IMR-90 (cell line): Measurements from ENCODE around the gene ARRDC3. TPM values are rescaled to one million over a fixed set of nuclear protein-coding genes. Genes with fewer than 3 reads are reported as not detected.

Experiments used
- ATAC-seq: fragments of 200-7000 bp; cut with Tn5 transposase; 2 replicates; pipeline ENCODE4 v1.9.1; 2020; ENCODE audit warnings: low read depth, mild to moderate bottlenecking, moderate library complexity
- BruUV-seq: library from RNA; stranded (reverse); fragments of 400-500 nt; replicated peaks from 2 replicates; lab custom pipeline; 2021; lab: Mats Ljungman, UMichigan
- CTCF ChIA-PET: fragments of 300-600 bp; formaldehyde crosslinking; extraction: SDS; loops from one replicate; lab custom pipeline; 2021; ENCODE audit warnings: antibody characterized with exemption; lab: Yijun Ruan, JAX
- POLR2A ChIA-PET: fragments of 300-600 bp; sonication (Branson Sonifier 250); formaldehyde crosslinking; loops from one replicate; lab custom pipeline; 2022; ENCODE audit warnings: antibody characterized with exemption; ENCODE audit not compliant: unreplicated experiment; lab: Charles Lee
- DNase-seq: peaks from one replicate; pipeline ENCODE4 v3.0.0; 2013
- H2AFZ ChIP-seq: replicated peaks from 2 replicates; pipeline ENCODE3; 2013; ENCODE audit warnings: low read length, mild to moderate bottlenecking; ENCODE audit not compliant: poor library complexity
- H2AK5ac ChIP-seq: 2 replicates; pipeline ENCODE4 v1.6.1; 2013; ENCODE audit warnings: low read depth, low read length, inconsistent platforms
- H2AK9ac ChIP-seq: replicated peaks from 2 replicates; pipeline ENCODE3; 2013; ENCODE audit warnings: mild to moderate bottlenecking, low read depth, low read length, moderate library complexity; ENCODE audit not compliant: poor library complexity
- H2BK120ac ChIP-seq: 2 replicates; pipeline ENCODE4 v1.6.1; 2013; ENCODE audit warnings: low read depth, low read length, inconsistent platforms
- H2BK15ac ChIP-seq: 3 replicates; pipeline ENCODE4 v1.6.1; 2013; ENCODE audit warnings: low read depth, low read length, inconsistent platforms
- H2BK20ac ChIP-seq: 2 replicates; pipeline ENCODE4 v1.6.1; 2013; ENCODE audit warnings: low read depth, mild to moderate bottlenecking, inconsistent platforms, low read length, moderate library complexity
- H2BK5ac ChIP-seq: 2 replicates; pipeline ENCODE4 v1.6.1; 2013; ENCODE audit warnings: mild to moderate bottlenecking, low read depth, low read length, inconsistent platforms; ENCODE audit not compliant: poor library complexity, severe bottlenecking
- H3K14ac ChIP-seq: replicated peaks from 2 replicates; pipeline ENCODE4 v1.6.1; 2013; ENCODE audit warnings: low read depth, low read length, inconsistent platforms
- H3K18ac ChIP-seq: 2 replicates; pipeline ENCODE4 v1.6.1; 2013; ENCODE audit warnings: low read depth, low read length, control low read depth
- H3K23ac ChIP-seq: 2 replicates; pipeline ENCODE4 v1.6.1; 2013; ENCODE audit warnings: low read depth, low read length, inconsistent platforms
- H3K27ac ChIP-seq: 2 replicates; pipeline ENCODE4 v1.5.1; 2013; ENCODE audit warnings: mild to moderate bottlenecking, control low read depth, low read length; ENCODE audit not compliant: insufficient read depth
- H3K27me3 ChIP-seq: 2 replicates; pipeline ENCODE4 v1.6.1; 2013; ENCODE audit warnings: low read length; ENCODE audit not compliant: control insufficient read depth, insufficient read depth
- H3K36me3 ChIP-seq: 2 replicates; pipeline ENCODE4 v1.6.1; 2013; ENCODE audit warnings: low read length, mixed read lengths; ENCODE audit not compliant: control insufficient read depth, insufficient read depth
- H3K4ac ChIP-seq: 2 replicates; pipeline ENCODE4 v1.6.1; 2013; ENCODE audit warnings: low read depth, low read length, inconsistent platforms
- H3K4me1 ChIP-seq: 2 replicates; pipeline ENCODE4 v1.6.1; 2013; ENCODE audit warnings: low read length, mixed read lengths; ENCODE audit not compliant: control insufficient read depth, insufficient read depth
- H3K4me2 ChIP-seq: 2 replicates; pipeline ENCODE4 v1.6.1; 2013; ENCODE audit warnings: low read depth, mild to moderate bottlenecking, control low read depth, low read length, moderate library complexity
- H3K4me3 ChIP-seq: 2 replicates; pipeline ENCODE4 v1.5.1; 2013; ENCODE audit warnings: low read depth, mild to moderate bottlenecking, control low read depth, low read length, moderate library complexity; ENCODE audit not compliant: insufficient read depth
- H3K56ac ChIP-seq: 2 replicates; pipeline ENCODE4 v1.6.1; 2013; ENCODE audit warnings: low read length, inconsistent platforms; ENCODE audit not compliant: insufficient read depth; ENCODE audit errors: extremely low read depth
- H3K79me1 ChIP-seq, 2 experiments: 2 replicates each; pipeline ENCODE4 v1.6.1; 2013; ENCODE audit warnings: low read length in 2 of 2, inconsistent platforms in 1 of 2, low read depth in 1 of 2
- H3K9ac ChIP-seq: 2 replicates; pipeline ENCODE4 v1.6.1; 2013; ENCODE audit warnings: low read depth, low read length, control low read depth
- H3K9me1 ChIP-seq: 2 replicates; pipeline ENCODE4 v1.6.1; 2013; ENCODE audit warnings: low read length, inconsistent platforms; ENCODE audit not compliant: insufficient read depth
- H3K9me3 ChIP-seq: 2 replicates; pipeline ENCODE4 v1.6.1; 2013; ENCODE audit warnings: low read length; ENCODE audit not compliant: control insufficient read depth, insufficient read depth
- H4K20me1 ChIP-seq: 2 replicates; pipeline ENCODE4 v1.6.1; 2013; ENCODE audit warnings: low read length, inconsistent platforms; ENCODE audit not compliant: insufficient read depth
- H4K5ac ChIP-seq: 2 replicates; pipeline ENCODE4 v1.6.1; 2013; ENCODE audit warnings: mild to moderate bottlenecking, low read depth, low read length, control low read depth
- H4K8ac ChIP-seq, 2 experiments: 2 replicates each; pipeline ENCODE4 v1.6.1; 2013; ENCODE audit warnings: low read depth in 2 of 2, low read length in 2 of 2, control low read depth in 1 of 2, inconsistent platforms in 1 of 2
- H4K91ac ChIP-seq: 2 replicates; pipeline ENCODE4 v1.6.1; 2013; ENCODE audit warnings: low read depth, low read length, inconsistent platforms; ENCODE audit not compliant: insufficient read depth
- BHLHE40 ChIP-seq: fragments of 150-350 bp; IDR thresholded peaks from 2 replicates; pipeline ENCODE4 v1.6.1; 2016; ENCODE audit warnings: mild to moderate bottlenecking, low read depth, low read length
- CEBPB ChIP-seq: IDR thresholded peaks from 2 replicates; pipeline ENCODE4 v1.6.1; 2012; ENCODE audit warnings: low read depth, low read length, improper control_type of control experiment
- CHD1 ChIP-seq: IDR thresholded peaks from 2 replicates; pipeline ENCODE4 v1.6.1; 2012; ENCODE audit warnings: low read depth, low read length, improper control_type of control experiment
- FOS ChIP-seq: fragments of 150-350 bp; IDR thresholded peaks from 2 replicates; pipeline ENCODE4 v1.6.1; 2016; ENCODE audit warnings: low read depth, low read length
- MAFK ChIP-seq: IDR thresholded peaks from 2 replicates; pipeline ENCODE4 v1.6.1; 2012; ENCODE audit warnings: low read depth, low read length, improper control_type of control experiment
- MAZ ChIP-seq: IDR thresholded peaks from 2 replicates; pipeline ENCODE4 v1.6.1; 2012; ENCODE audit warnings: low read depth, mild to moderate bottlenecking, low read length, improper control_type of control experiment, moderate library complexity, borderline replicate concordance
- MXI1 ChIP-seq: IDR thresholded peaks from 2 replicates; pipeline ENCODE4 v1.6.1; 2012; ENCODE audit warnings: low read depth, mild to moderate bottlenecking, low read length, moderate library complexity, borderline replicate concordance
- NFE2L2 ChIP-seq: fragments of 150-350 bp; IDR thresholded peaks from 2 replicates; pipeline ENCODE4 v1.6.1; 2016; ENCODE audit warnings: low read depth, mild to moderate bottlenecking, low read length
- POLR2A ChIP-seq: IDR thresholded peaks from 2 replicates; pipeline ENCODE4 v1.6.1; 2012; ENCODE audit warnings: mild to moderate bottlenecking, low read depth, low read length
- RAD21 ChIP-seq: IDR thresholded peaks from 2 replicates; pipeline ENCODE4 v1.6.1; 2012; ENCODE audit warnings: low read length, improper control_type of control experiment
- RCOR1 ChIP-seq: IDR thresholded peaks from 2 replicates; pipeline ENCODE4 v1.6.1; 2012; ENCODE audit warnings: mild to moderate bottlenecking, low read length, improper control_type of control experiment; ENCODE audit not compliant: insufficient replicate concordance
- RFX5 ChIP-seq: IDR thresholded peaks from 2 replicates; pipeline ENCODE4 v1.8.0; 2012; ENCODE audit warnings: low read depth, mild to moderate bottlenecking, low read length, moderate library complexity
- SMC3 ChIP-seq: fragments of 150-350 bp; IDR thresholded peaks from 2 replicates; pipeline ENCODE4 v1.6.1; 2016; ENCODE audit warnings: low read depth, mild to moderate bottlenecking, antibody characterized with exemption, low read length, moderate library complexity
- WGBS, 2 experiments: methylation state at CpG; one replicate each; pipeline versions ENCODE4 v1.1.5 to v1.1.7; 2013; ENCODE audit warnings: missing lambda C conversion rate in 2 of 2; ENCODE audit not compliant: insufficient read length in 1 of 2; ENCODE audit errors: extremely low coverage in 2 of 2; 5-methylcytosine and 5-hydroxymethylcytosine counted together
- dilution Hi-C: fragments of 300-500 bp; cut with HindIII; formaldehyde crosslinking; loops from one replicate; pipeline ENCODE4 v1.14.3; 2018; ENCODE audit warnings: low sequenced_read_pairs; ENCODE audit not compliant: unreplicated experiment
- in situ Hi-C: fragments of 300-500 bp; cut with MboI; formaldehyde crosslinking; loops from 3 replicates; pipeline ENCODE4 v1.14.3; 2019; ENCODE audit warnings: low sequenced_read_pairs, inconsistent platforms, mixed read lengths
- intact Hi-C: fragments of 100-400 bp; cut with micrococcal nuclease; formaldehyde crosslinking; loops from 2 replicates; pipeline ENCODE4 v1.10.0; 2022
- polyA plus RNA-seq, 3 experiments: library from polyadenylated mRNA; depleted of rRNA; stranded (reverse); fragments of >200 nt; gene quantifications; 2 replicates each; pipeline ENCODE4 v1.2.3, GENCODE V29; 2012; ENCODE audit warnings: low replicate concordance in 1 of 3
- total RNA-seq: library from RNA; depleted of rRNA; stranded (reverse); fragments of >200 nt; gene quantifications from 2 replicates; pipeline ENCODE4 v1.2.3, GENCODE V29; 2012
- TF ChIP-seq, protein P1 (sequence below): fragments of 150-350 bp; IDR thresholded peaks from 2 replicates; pipeline ENCODE4 v1.6.1; 2016; ENCODE audit warnings: low read depth, mild to moderate bottlenecking, low read length, moderate library complexity, borderline replicate concordance
- TF ChIP-seq, protein P2 (sequence below): fragments of 150-350 bp; IDR thresholded peaks from 2 replicates; pipeline ENCODE4 v1.6.1; 2017; ENCODE audit warnings: mild to moderate bottlenecking, antibody characterized with exemption, low read length, low read depth
- TF ChIP-seq, protein P3 (sequence below): conservative IDR thresholded peaks from 2 replicates; pipeline ENCODE4 v1.5.1; 2012; ENCODE audit warnings: mild to moderate bottlenecking, low read depth, low read length, improper control_type of control experiment

Gene ARRDC3
- total and polyA plus RNA-seq, 2 of the 4 experiments (the other 2 are of a cell fraction): 19.3 to 86.7 TPM

DNA sequence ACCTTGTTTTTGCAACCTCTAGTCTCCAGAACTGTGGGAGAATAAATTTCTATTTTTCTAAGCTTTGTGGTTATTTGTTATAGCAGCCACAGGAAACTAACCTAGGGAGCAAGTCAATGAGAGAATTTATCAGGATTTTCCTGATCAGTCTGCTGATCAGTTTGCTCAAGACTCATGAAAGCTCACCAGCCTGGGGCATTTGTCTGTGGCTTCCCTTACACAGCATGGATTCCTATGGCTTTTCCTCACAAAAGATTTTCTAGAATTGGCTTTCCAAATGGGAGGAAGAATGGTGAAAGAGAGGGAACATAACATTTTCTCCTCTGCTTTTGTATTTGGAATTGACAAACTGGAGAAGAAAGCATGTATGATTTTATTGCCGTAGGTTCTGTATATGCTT lies 20.2 kb downstream of the ARRDC3 start:
- H2BK120ac ChIP-seq: no peak overlapping the region
- intact Hi-C loops: loop anchor here (5.0 kb wide), 1 partner anchor 36 kb away; no protein-coding TSS in a partner anchor
- no peak overlapping the region for H2AK5ac ChIP-seq
- no peak overlapping the region for H2BK15ac ChIP-seq
- H3K4me1 ChIP-seq: peaks cover 2% of the 10 kb centered on the region; the same call in 1 of the 2 replicates
- H3K9ac ChIP-seq: no peak overlapping the region
- H3K9me1 ChIP-seq: 0 out of 2 replicates have a peak, but pooled peaks cover 2% of the 10 kb centered on the region
- H3K18ac ChIP-seq: no peak overlapping the region
- no peaks in the 10 kb centered on the region for H3K27me3 ChIP-seq
- H3K4me2 ChIP-seq: no peak overlapping the region
- H3K27ac ChIP-seq: no peak overlapping the region
- in situ Hi-C loops: no loop called here
- H3K9me3 ChIP-seq: no peaks in the 10 kb centered on the region
- no peak overlapping the region for H2AK9ac ChIP-seq
- H3K4me3 ChIP-seq: no peak overlapping the region
- ChIA-PET POLR2A (no interaction called here), CTCF (interaction anchor here (0.6 kb wide), 1 partner anchor 1425 kb away, joined by 3 read pairs; no protein-coding TSS in a partner anchor)
- no peak overlapping the region for H3K14ac ChIP-seq
- H4K91ac ChIP-seq: no peak overlapping the region
- no peak for TF ChIP-seq NFE2L2
- no peak for TF ChIP-seq BHLHE40
- TF ChIP-seq, protein P1, sequence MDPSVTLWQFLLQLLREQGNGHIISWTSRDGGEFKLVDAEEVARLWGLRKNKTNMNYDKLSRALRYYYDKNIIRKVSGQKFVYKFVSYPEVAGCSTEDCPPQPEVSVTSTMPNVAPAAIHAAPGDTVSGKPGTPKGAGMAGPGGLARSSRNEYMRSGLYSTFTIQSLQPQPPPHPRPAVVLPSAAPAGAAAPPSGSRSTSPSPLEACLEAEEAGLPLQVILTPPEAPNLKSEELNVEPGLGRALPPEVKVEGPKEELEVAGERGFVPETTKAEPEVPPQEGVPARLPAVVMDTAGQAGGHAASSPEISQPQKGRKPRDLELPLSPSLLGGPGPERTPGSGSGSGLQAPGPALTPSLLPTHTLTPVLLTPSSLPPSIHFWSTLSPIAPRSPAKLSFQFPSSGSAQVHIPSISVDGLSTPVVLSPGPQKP: no peak
- no peak for TF ChIP-seq RCOR1
- no peak for TF ChIP-seq MAZ
- no peak for TF ChIP-seq RFX5
- TF ChIP-seq, protein P2, sequence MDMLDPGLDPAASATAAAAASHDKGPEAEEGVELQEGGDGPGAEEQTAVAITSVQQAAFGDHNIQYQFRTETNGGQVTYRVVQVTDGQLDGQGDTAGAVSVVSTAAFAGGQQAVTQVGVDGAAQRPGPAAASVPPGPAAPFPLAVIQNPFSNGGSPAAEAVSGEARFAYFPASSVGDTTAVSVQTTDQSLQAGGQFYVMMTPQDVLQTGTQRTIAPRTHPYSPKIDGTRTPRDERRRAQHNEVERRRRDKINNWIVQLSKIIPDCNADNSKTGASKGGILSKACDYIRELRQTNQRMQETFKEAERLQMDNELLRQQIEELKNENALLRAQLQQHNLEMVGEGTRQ: no peak
- TF ChIP-seq, protein P3, sequence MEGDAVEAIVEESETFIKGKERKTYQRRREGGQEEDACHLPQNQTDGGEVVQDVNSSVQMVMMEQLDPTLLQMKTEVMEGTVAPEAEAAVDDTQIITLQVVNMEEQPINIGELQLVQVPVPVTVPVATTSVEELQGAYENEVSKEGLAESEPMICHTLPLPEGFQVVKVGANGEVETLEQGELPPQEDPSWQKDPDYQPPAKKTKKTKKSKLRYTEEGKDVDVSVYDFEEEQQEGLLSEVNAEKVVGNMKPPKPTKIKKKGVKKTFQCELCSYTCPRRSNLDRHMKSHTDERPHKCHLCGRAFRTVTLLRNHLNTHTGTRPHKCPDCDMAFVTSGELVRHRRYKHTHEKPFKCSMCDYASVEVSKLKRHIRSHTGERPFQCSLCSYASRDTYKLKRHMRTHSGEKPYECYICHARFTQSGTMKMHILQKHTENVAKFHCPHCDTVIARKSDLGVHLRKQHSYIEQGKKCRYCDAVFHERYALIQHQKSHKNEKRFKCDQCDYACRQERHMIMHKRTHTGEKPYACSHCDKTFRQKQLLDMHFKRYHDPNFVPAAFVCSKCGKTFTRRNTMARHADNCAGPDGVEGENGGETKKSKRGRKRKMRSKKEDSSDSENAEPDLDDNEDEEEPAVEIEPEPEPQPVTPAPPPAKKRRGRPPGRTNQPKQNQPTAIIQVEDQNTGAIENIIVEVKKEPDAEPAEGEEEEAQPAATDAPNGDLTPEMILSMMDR: no peak
- no peak for TF ChIP-seq CHD1
- no peak for TF ChIP-seq MAFK
- TF ChIP-seq CEBPB: no peak
- TF ChIP-seq SMC3: no peak
- no peak for TF ChIP-seq RAD21
- no peak for TF ChIP-seq FOS
- TF ChIP-seq MXI1: no peak
- no peak for TF ChIP-seq POLR2A
- peaks cover 4% of the 10 kb centered on the region; the same call in 1 of the 2 replicates for H3K36me3 ChIP-seq
- H4K20me1 ChIP-seq: no peaks in the 10 kb centered on the region
- ATAC-seq: no peak
- no peak overlapping the region for H2AFZ ChIP-seq
- H3K79me1 ChIP-seq: no peaks in the 10 kb centered on the region
- H3K23ac ChIP-seq: no peak overlapping the region
- no peak overlapping the region for H4K8ac ChIP-seq
- dilution Hi-C loops: no loop called here
- no peak overlapping the region for H2BK20ac ChIP-seq
- no peak overlapping the region for H4K5ac ChIP-seq
- no TSS peak for BruUV-seq
- DNase-seq: no peak
- H3K56ac ChIP-seq: no peak overlapping the region
- H3K4ac ChIP-seq: no peak overlapping the region
- H2BK5ac ChIP-seq: no peak overlapping the region
- WGBS, 2 experiments: no CpG with 5 or more reads among the region's 1 CpG
